Measurements from ENCODE around the gene BTBD19.

DNA sequence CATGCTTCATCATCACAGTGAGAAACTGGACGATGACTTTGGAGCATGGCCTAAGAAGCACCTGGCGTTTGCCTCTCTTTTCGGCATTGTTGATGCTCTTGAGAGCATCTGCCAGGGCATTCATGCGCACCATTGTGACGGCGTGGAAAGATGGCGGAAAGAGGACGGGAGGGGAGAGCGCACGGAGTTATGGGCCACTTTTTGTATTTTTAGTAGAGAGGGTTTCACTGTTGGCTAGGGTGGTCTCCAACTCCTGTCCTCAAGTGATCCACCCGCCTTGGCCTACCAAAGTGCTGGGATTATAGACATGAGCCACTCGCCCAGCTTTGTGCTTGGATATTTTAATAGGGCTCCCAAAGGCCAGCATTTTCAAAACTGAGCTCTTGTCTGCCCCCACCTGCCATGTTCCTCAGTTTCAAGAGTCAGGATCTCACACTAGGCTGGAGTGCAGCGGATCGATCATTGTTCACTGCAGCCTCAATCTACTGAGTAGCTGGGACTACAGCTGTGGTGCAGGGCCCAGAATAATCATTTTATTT is 27.7 kb upstream of the BTBD19 start:
- TF ChIP-seq POLR2A (IDR thresholded peaks at IDR 0.05; ENCODE audit: low read depth, low read length) (peak; percentile 58; the same call in 1 of the 2 replicates), TAF1 (IDR thresholded peaks at IDR 0.05; ENCODE audit: borderline replicate concordance, low read depth, low read length) (no peak)
